Measurements from ENCODE around the gene PLEKHN1.

The PLEKHN1 gene

GRCh38 chr1:936348-937264 is 29.7 kb upstream of the PLEKHN1 start:
- peaks cover 57% of the 10 kb centered on the region for H3K4me1 ChIP-seq (ENCODE audit: control insufficient read depth, insufficient read depth, low read length)
- CTCF ChIA-PET: interaction anchor here (0.7 to 2.9 kb wide), 3 partner anchors 10 to 186 kb away, joined by 3 to 8 read pairs (median 4); no protein-coding TSS in a partner anchor

More at GRCh38 chr1:936348-937264, 29.7 kb upstream of the PLEKHN1 start:
- no peak for TF ChIP-seq ZNF221 (tag by site-specific recombination; IDR thresholded peaks at IDR 0.05; ENCODE audit: borderline replicate concordance)
- TF ChIP-seq PRDM4 (tag by site-specific recombination; IDR thresholded peaks at IDR 0.05): no peak
- peak; percentile 81 for TF ChIP-seq PATZ1 (tag by site-specific recombination; IDR thresholded peaks at IDR 0.05)
- 0 out of 2 replicates have a peak, but pooled peaks have one; percentile 14 for TF ChIP-seq BCL11B (tag by site-specific recombination; IDR thresholded peaks at IDR 0.05; ENCODE audit: low read depth)
- TF ChIP-seq GLIS2 (tag by site-specific recombination; IDR thresholded peaks at IDR 0.05): peak; percentile 51; the same call in 1 of the 2 replicates
- 0 out of 2 replicates have a peak, but pooled peaks have one; percentile 20 for TF ChIP-seq ZNF561 (tag by site-specific recombination; IDR thresholded peaks at IDR 0.05; ENCODE audit: borderline replicate concordance)
- TF ChIP-seq YY1 (tag by site-specific recombination; IDR thresholded peaks at IDR 0.05): 0 out of 2 replicates have a peak, but pooled peaks have one; percentile 18
- peak; percentile 66; the same call in 1 of the 2 replicates for TF ChIP-seq HIC1 (tag by site-specific recombination; IDR thresholded peaks at IDR 0.05)
- peak; percentile 18; the same call in 1 of the 2 replicates for TF ChIP-seq BCL11A (tag by site-specific recombination; IDR thresholded peaks at IDR 0.05; ENCODE audit: low read depth)
- peak; percentile 90 for TF ChIP-seq ZNF600 (tag by site-specific recombination; IDR thresholded peaks at IDR 0.05)
- TF ChIP-seq ZNF433 (tag by site-specific recombination; IDR thresholded peaks at IDR 0.05; ENCODE audit: low read depth): no peak
- TF ChIP-seq PRDM6 (tag by site-specific recombination; IDR thresholded peaks at IDR 0.05): no peak
- TF ChIP-seq ZBTB7A (tag by site-specific recombination; IDR thresholded peaks at IDR 0.05; ENCODE audit: low read depth): peak; percentile 52; the same call in 1 of the 2 replicates
- TF ChIP-seq GLIS1 (tag by site-specific recombination; IDR thresholded peaks at IDR 0.05): peak; percentile 80
- peak; percentile 17; the same call in 1 of the 2 replicates for TF ChIP-seq SP2 (tag by site-specific recombination; IDR thresholded peaks at IDR 0.05)
- TF ChIP-seq IKZF3 (tag by site-specific recombination; IDR thresholded peaks at IDR 0.05): peak; percentile 50; the same call in 1 of the 2 replicates
- TF ChIP-seq, protein P1, sequence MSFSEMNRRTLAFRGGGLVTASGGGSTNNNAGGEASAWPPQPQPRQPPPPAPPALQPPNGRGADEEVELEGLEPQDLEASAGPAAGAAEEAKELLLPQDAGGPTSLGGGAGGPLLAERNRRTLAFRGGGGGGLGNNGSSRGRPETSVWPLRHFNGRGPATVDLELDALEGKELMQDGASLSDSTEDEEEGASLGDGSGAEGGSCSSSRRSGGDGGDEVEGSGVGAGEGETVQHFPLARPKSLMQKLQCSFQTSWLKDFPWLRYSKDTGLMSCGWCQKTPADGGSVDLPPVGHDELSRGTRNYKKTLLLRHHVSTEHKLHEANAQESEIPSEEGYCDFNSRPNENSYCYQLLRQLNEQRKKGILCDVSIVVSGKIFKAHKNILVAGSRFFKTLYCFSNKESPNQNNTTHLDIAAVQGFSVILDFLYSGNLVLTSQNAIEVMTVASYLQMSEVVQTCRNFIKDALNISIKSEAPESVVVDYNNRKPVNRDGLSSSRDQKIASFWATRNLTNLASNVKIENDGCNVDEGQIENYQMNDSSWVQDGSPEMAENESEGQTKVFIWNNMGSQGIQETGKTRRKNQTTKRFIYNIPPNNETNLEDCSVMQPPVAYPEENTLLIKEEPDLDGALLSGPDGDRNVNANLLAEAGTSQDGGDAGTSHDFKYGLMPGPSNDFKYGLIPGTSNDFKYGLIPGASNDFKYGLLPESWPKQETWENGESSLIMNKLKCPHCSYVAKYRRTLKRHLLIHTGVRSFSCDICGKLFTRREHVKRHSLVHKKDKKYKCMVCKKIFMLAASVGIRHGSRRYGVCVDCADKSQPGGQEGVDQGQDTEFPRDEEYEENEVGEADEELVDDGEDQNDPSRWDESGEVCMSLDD (tag by site-specific recombination; IDR thresholded peaks at IDR 0.05): peak; percentile 40; the same call in 1 of the 2 replicates
- 0 out of 2 replicates have a peak, but pooled peaks have one; percentile 18 for TF ChIP-seq ZNF335 (tag by site-specific recombination; conservative IDR thresholded peaks at IDR 0.05)
- TF ChIP-seq ZBTB8A (tag by site-specific recombination; IDR thresholded peaks at IDR 0.05): peak; percentile 35; the same call in 1 of the 2 replicates
- TF ChIP-seq ZIC2 (tag by site-specific recombination; IDR thresholded peaks at IDR 0.05): peak; percentile 19; the same call in 1 of the 2 replicates
- peak; percentile 35; the same call in 1 of the 2 replicates for TF ChIP-seq ZNF341 (tag by site-specific recombination; IDR thresholded peaks at IDR 0.05; ENCODE audit: low read depth)
- TF ChIP-seq ZNF16 (tag by site-specific recombination; IDR thresholded peaks at IDR 0.05; ENCODE audit: low read depth): no peak
- 0 out of 2 replicates have a peak, but pooled peaks have one; percentile 23 for TF ChIP-seq SP7 (tag by site-specific recombination; IDR thresholded peaks at IDR 0.05)
- peak; percentile 11; the same call in 1 of the 2 replicates for TF ChIP-seq ZBTB48 (tag by site-specific recombination; IDR thresholded peaks at IDR 0.05)
- no peak overlapping the region for H3K4me3 ChIP-seq (ENCODE audit: low read depth, low read length)
- no peaks in the 10 kb centered on the region for H3K9me3 ChIP-seq (ENCODE audit: control insufficient read depth, insufficient read depth, low read depth, low read length)
- peak overlapping the region; percentile 96 for H3K27ac ChIP-seq (ENCODE audit: extremely low read depth, low read depth, low read length)
- POLR2A ChIA-PET: interaction anchor here (1.8 to 7.8 kb wide), 2 partner anchors 13 to 18 kb away, joined by 6 to 106 read pairs; no protein-coding TSS in a partner anchor
- peaks cover 0 to 23% of the 10 kb centered on the region in 2 experiments; a peak in 1 of 3 replicates for H3K36me3 ChIP-seq (ENCODE audit: control insufficient read depth in 2 of 2, insufficient read depth in 1 of 2, low read length in 2 of 2)

All from HEK293 (cell line).